ENCODE measurements around the gene MCCC1.

- no peak for TF ChIP-seq POLR2AphosphoS5 (IDR thresholded peaks at IDR 0.05; ENCODE audit: low read depth, low read length)
- no peak for TF ChIP-seq TAF1 (IDR thresholded peaks at IDR 0.05; ENCODE audit: borderline replicate concordance, insufficient read depth, low read length)
- no peak for TF ChIP-seq REST (IDR thresholded peaks at IDR 0.05; ENCODE audit: insufficient read depth in 1 of 2, low read depth in 2 of 2, low read length in 2 of 2)
Observed at GRCh38 chr3:183081459-183082183, 17.7 kb downstream of the MCCC1 start.
